Transverse colon (tissue), 4 donors: ENCODE results near the gene TACC2. TPM values are rescaled to one million over a fixed set of nuclear protein-coding genes. Genes with fewer than 3 reads are reported as not detected.

ENCODE experiments used
- DNase-seq: peaks from one replicate; pipeline ENCODE4 v3.0.0-alpha.2; 2019
- H3K27ac ChIP-seq, 4 donors: fragments of 200-600 bp; sonication (generic); 2 replicates each; pipeline ENCODE4 v1.5.1; 2016 to 2018; ENCODE audit warnings: inconsistent platforms in 4 of 4
- H3K27me3 ChIP-seq: fragments of 200-600 bp; sonication (generic); 2 replicates; pipeline ENCODE4 v1.5.1; 2017; ENCODE audit warnings: inconsistent platforms
- H3K36me3 ChIP-seq, 4 donors: fragments of 200-600 bp; sonication (generic); 2 replicates each; pipeline ENCODE4 v1.5.1; 2017 to 2019; ENCODE audit warnings: inconsistent platforms in 4 of 4
- H3K4me1 ChIP-seq, 4 donors: fragments of 200-600 bp; sonication (generic); 2 replicates each; pipeline ENCODE4 v1.5.1; 2017 to 2020; ENCODE audit warnings: inconsistent platforms in 4 of 4
- H3K4me3 ChIP-seq, 4 donors: fragments of 200-600 bp; sonication (generic); 1 replicate in 1 of 4; 2 replicates in 3 of 4; pipeline versions ENCODE4 v1.5.1 to v1.6.1; 2017 to 2019; ENCODE audit warnings: inconsistent platforms in 4 of 4
- H3K9me3 ChIP-seq, 2 donors: fragments of 200-600 bp; sonication (generic); 2 replicates each; pipeline ENCODE4 v1.5.1; 2017 to 2019; ENCODE audit warnings: inconsistent platforms in 2 of 2
- CTCF ChIP-seq, 5 experiments: fragments of 200-600 bp in 3 of 5; fragments of 450-650 bp in 2 of 5; sonication (generic) in 3 of 5; IDR thresholded peaks; 1 replicate in 2 of 5; 2 replicates in 3 of 5; pipeline ENCODE4 v1.5.1; 2016 to 2017; ENCODE audit warnings: antibody characterized with exemption in 5 of 5, inconsistent platforms in 3 of 5, mild to moderate bottlenecking in 2 of 5, moderate library complexity in 1 of 5
- EP300 ChIP-seq: sonication (generic); formaldehyde crosslinking; IDR thresholded peaks from one replicate; pipeline ENCODE4 v1.6.1; 2017; ENCODE audit warnings: antibody characterized with exemption, low read depth
- POLR2A ChIP-seq: fragments of 450-650 bp; IDR thresholded peaks from one replicate; pipeline ENCODE4 v1.6.1; 2016; ENCODE audit warnings: antibody characterized with exemption, mild to moderate bottlenecking, moderate library complexity
- POLR2AphosphoS5 ChIP-seq, 3 donors: sonication (generic); formaldehyde crosslinking; IDR thresholded peaks; one replicate each; pipeline ENCODE4 v1.6.1; 2016; ENCODE audit warnings: antibody characterized with exemption in 3 of 3
- WGBS, 2 donors: methylation state at CpG; one replicate each; pipeline ENCODE4 v1.1.5; 2018; ENCODE audit warnings: low coverage in 1 of 2; 5-methylcytosine and 5-hydroxymethylcytosine counted together
- in situ Hi-C, 4 donors: fragments of 200-750 bp; cut with MboI; loops; one replicate each; pipeline versions ENCODE4 v1.15.0 to v1.15.1; 2017; ENCODE audit warnings: low sequenced_read_pairs in 3 of 4, low pct_ligation_motif_present in 1 of 4, low pct_unique_long_range_greater_than_20kb in 1 of 4
- intact Hi-C: fragments of 100-400 bp; cut with DNase I; formaldehyde crosslinking; loops from one replicate; pipeline ENCODE4 v1.15.1; 2023; ENCODE audit warnings: low total_unique reads
- total RNA-seq, 4 donors: library from RNA; depleted of rRNA; stranded (reverse); fragments of >200 nt; gene quantifications; one replicate each; pipeline ENCODE4 v1.1.0, GENCODE V29; 2016

Gene TACC2
- total RNA-seq, 4 donors from 2014 or later: 65.9 to 178 (median 101) TPM

- in situ Hi-C loops: no loop called here
- no peaks in the 10 kb centered on the region for H3K9me3 ChIP-seq
- WGBS, 2 donors: 67 to 96% methylated on average over 2 to 8 of the region's 8 CpGs
- H3K27me3 ChIP-seq: no peaks in the 10 kb centered on the region
- TF ChIP-seq CTCF (IDR thresholded peaks at IDR 0.05) (no peak), POLR2AphosphoS5 (IDR thresholded peaks at IDR 0.05) (no peak), EP300 (no peak)
- no peak overlapping the region for H3K27ac ChIP-seq
- H3K4me3 ChIP-seq: no peak overlapping the region
- H3K36me3 ChIP-seq: no peaks in the 10 kb centered on the region
- no peak for DNase-seq
- peaks cover 0 to 14% (median 5%) of the 10 kb centered on the region in 4 donors for H3K4me1 ChIP-seq
- intact Hi-C loops: no loop called here
Measured at GRCh38 chr10:122173766-122174435, 184.9 kb downstream of the TACC2 start.

- WGBS, 2 donors: 68 to 94% methylated on average over 3 to 4 of the region's 4 CpGs
- no peak for DNase-seq
- Histone ChIP-seq H3K27ac (no peak overlapping the region), H3K4me3 (no peak overlapping the region), H3K4me1 (peaks cover 0 to 14% (median 4%) of the 10 kb centered on the region in 4 donors), H3K27me3 (no peaks in the 10 kb centered on the region), H3K36me3 (no peaks in the 10 kb centered on the region), H3K9me3 (no peaks in the 10 kb centered on the region)
- intact Hi-C loops (no loop called here), in situ Hi-C loops (no loop called here)
- TF ChIP-seq POLR2AphosphoS5 (IDR thresholded peaks at IDR 0.05) (no peak), CTCF (IDR thresholded peaks at IDR 0.05) (no peak), POLR2A (no peak), EP300 (no peak)
Measured at GRCh38 chr10:122176232-122177213, 187.6 kb downstream of the TACC2 start.

- Histone ChIP-seq H3K27ac (no peak overlapping the region), H3K9me3 (no peaks in the 10 kb centered on the region), H3K4me3 (no peak overlapping the region), H3K4me1 (peaks cover 0 to 14% (median 2%) of the 10 kb centered on the region in 4 donors), H3K36me3 (no peaks in the 10 kb centered on the region), H3K27me3 (no peaks in the 10 kb centered on the region)
- no peak for TF ChIP-seq POLR2AphosphoS5 (IDR thresholded peaks at IDR 0.05)
- TF ChIP-seq CTCF (IDR thresholded peaks at IDR 0.05): no peak
- TF ChIP-seq POLR2A: no peak
- TF ChIP-seq EP300: no peak
- DNase-seq: no peak
- in situ Hi-C loops (no loop called here), intact Hi-C loops (no loop called here)
- 97% methylated on average over 3 of the region's 3 CpGs; no CpG with 5 or more reads in 1 of the 2 donors for WGBS, 2 donors
Measured at GRCh38 chr10:122178655-122179054, 189.7 kb downstream of the TACC2 start.

- no peak overlapping the region for H3K4me3 ChIP-seq
- 60 to 65% methylated on average over 2 to 5 of the region's 5 CpGs for WGBS, 2 donors
- in situ Hi-C loops (no loop called here), intact Hi-C loops (no loop called here)
- TF ChIP-seq CTCF (IDR thresholded peaks at IDR 0.05) (no peak), EP300 (no peak), POLR2AphosphoS5 (IDR thresholded peaks at IDR 0.05) (no peak), POLR2A (no peak)
- no peaks in the 10 kb centered on the region for H3K36me3 ChIP-seq
- no peak overlapping the region for H3K27ac ChIP-seq
- no peak for DNase-seq
- H3K9me3 ChIP-seq: no peaks in the 10 kb centered on the region
- H3K27me3 ChIP-seq: no peaks in the 10 kb centered on the region
- peaks cover 0 to 14% (median 2%) of the 10 kb centered on the region in 4 donors for H3K4me1 ChIP-seq
Measured at GRCh38 chr10:122181041-122181732, 192.2 kb downstream of the TACC2 start.
